Stimulated activated CD8-positive, alpha-beta memory T cell treated with anti-CD3 and anti-CD28 coated beads, Interleukin-7, amount 100 ng/mL, for 1 hour (primary cell): Measurements from ENCODE around the gene AATK.

ENCODE experiments used
- DNase-seq, 2 donors: peaks; one replicate each; pipeline ENCODE4 v3.0.0-alpha.2; 2020; ENCODE audit warnings: low read depth in 2 of 2

The AATK gene

GRCh38 chr17:81115219-81115618, 50.8 kb downstream of the AATK start:
- DNase-seq = no peak

- no peak for DNase-seq
These were observed 51.5 kb downstream of the AATK start for GRCh38 chr17:81114351-81115093.

GRCh38 chr17:81113158-81113724, 52.8 kb downstream of the AATK start:
- DNase-seq = no peak

GRCh38 chr17:81112450-81112849, 53.6 kb downstream of the AATK start:
- DNase-seq = no peak

GRCh38 chr17:81111066-81111465, 55.0 kb downstream of the AATK start:
- no peak for DNase-seq

DNA sequence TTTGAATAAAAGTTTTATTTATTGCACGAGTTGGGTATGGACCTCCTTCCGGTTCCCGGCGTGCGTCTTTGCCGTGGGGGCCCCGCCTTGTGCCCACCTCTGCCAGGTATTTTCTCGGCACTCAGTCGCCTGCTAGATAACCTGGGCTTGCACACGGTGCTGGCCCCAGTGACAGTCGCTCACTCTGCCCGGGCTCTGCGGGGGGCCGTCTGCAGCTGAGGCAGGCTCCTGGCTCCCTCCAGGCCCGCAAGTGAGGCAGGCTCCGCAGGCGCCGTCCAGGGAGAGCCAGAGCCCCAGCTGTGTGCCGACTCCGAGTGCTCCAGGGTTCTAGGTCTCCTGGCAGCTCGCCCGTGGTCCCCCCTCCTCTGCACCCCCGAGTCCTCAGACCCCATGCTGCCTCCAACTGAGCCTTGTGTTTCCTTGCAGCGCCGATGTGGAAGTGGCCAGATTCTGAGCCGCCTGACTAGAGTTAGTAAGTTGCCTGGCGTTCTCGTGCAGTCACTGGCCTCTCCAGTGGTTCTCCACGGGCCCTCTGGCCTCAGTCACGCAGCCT, 55.5 kb downstream of the AATK start:
- no peak for DNase-seq

GRCh38 chr17:81109957-81110356, 56.1 kb downstream of the AATK start:
- no peak for DNase-seq

DNA sequence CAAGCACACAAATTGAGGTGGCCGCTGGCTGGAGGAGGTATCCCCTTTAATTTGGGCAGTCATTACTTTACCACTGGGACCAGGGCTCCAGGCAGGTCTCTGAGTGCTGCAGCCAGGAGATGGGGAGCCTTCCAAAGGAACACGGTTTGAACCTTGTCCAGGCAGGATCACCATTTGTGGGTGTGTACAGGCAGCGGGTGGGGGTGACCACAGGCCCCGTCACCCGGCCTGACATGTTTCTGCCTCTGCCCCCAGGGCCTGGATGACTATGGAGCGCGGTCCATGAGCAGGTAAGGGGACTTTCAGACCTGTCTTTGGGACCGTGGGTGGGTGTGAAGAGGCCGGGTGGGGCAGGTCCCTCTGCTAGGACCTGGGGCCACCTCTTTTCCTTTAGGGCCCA, 57.8 kb downstream of the AATK start:
- DNase-seq = no peak

DNA sequence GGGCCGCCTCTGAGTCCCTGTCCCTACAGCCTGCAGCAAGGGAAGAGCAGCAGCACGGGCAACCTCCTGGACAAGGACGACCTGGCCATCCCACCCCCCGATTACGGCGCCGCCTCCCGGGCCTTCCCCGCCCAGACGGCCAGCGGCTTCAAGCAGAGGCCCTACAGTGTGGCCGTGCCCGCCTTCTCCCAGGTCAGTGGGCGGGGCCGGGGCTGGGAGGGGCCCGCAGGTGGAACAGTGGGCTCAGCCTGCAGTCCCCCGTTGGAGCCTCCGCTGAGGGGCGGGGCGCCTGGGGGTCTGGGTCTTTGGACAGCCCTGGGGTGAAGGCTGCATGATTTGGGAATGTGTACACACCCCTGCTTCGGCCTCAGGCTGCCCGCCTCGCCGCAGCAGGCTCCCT, 59.3 kb downstream of the AATK start:
- DNase-seq = no peak

GRCh38 chr17:81103379-81103778, 62.6 kb downstream of the AATK start:
- DNase-seq = no peak

- DNase-seq = no peak
These were observed 63.2 kb downstream of the AATK start for GRCh38 chr17:81102869-81103268.

- no peak for DNase-seq
These were observed 63.7 kb downstream of the AATK start for GRCh38 chr17:81102352-81102751.

DNA sequence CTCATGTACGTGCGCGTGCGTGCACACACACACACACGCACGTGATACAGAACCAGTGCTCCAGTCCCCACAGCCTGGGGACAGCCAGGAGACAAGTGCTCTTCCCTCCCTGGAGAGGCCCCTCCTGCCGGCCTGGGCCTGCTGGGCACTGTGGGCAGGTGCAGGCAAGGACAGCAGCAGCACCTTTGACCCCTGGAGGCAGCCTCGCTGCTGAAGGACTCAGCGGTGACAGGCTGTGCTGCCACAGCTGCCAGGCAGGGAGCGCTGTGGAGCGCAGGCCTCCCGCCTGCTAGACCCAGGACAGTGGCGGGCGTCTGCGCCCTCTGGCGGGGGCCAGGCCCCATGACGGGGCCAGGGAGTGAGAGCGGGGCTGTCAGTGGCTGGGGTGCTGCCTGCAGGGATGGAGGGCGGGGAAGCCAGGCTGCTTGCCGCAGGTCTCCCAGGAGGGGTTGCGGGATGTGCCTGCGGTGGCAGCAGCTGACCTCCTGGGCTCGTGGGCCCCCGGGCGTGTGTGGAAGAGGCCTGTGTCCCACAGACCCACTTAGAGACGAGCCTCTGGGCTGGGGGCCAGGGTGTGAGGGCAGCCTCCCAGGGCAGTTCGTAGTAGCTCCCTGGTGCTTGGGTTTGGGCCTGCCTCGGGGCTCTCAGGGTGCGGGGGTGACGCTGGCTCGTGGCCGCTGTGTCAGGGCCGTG, 64.3 kb downstream of the AATK start:
- DNase-seq = peak; percentile 74 to 79

- DNase-seq = no peak
These were observed 65.4 kb downstream of the AATK start for GRCh38 chr17:81100668-81101067.

DNA sequence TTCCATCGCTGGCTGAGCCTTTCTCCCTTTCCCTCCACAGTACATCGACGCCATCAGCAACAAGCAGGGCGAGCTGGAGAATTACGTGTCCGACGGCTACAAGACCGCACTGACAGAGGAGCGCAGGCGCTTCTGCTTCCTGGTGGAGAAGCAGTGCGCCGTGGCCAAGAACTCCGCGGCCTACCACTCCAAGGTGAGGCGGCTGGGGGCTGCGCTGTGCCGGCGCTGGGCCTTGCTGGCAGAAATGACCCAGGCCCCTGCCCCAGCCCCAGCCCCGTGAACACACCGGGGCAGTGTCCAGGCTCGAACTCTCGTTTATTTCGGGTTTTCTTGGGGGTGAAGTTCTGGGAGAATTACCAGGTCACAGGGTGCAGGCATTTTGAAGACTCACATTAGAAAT, 66.1 kb downstream of the AATK start:
- no peak for DNase-seq

GRCh38 chr17:81097943-81098308, 68.1 kb downstream of the AATK start:
- no peak for DNase-seq

DNA sequence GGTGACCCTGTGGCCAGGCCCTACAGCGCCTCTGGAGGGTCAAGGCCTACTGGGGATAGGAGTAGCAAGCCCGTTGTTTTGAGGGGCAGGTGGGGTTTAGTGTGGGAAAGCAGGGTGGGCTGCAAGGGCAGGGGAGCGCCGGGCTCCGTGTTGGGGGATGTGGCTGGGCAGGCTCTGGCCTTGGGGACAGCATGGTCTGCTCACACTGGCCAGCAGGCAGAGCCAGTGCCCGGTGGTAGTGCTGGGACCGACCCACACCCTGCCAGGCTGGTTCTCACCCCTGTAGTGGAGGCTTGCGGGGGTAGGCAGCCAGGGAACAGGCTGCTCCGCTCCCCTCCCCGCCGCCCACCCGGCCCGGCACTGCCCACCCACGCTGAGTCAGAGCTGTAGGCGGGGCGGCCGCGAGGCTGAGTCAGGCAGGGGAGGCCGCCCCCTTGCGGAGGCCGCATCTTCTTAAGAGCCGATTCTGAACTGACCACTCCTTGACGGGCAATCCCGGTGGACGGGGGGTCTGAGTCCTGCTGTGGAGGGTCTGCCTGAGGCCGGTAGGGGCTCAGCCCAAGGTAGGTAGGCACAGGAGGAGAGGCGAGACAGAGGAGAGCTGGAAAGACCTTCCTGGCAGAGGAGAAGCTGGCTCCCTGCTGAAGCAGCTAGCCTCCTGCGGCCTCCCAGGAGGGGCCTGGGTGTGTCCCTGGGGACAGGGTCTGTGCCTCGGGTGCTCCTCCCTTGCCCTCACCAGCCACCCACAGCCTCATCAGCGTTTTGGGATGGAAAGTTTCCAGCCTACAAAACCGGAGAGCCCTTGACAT, 68.7 kb downstream of the AATK start:
- DNase-seq = peak; percentile 37 to 38

GRCh38 chr17:81096741-81097133, 69.3 kb downstream of the AATK start:
- no peak for DNase-seq

DNA sequence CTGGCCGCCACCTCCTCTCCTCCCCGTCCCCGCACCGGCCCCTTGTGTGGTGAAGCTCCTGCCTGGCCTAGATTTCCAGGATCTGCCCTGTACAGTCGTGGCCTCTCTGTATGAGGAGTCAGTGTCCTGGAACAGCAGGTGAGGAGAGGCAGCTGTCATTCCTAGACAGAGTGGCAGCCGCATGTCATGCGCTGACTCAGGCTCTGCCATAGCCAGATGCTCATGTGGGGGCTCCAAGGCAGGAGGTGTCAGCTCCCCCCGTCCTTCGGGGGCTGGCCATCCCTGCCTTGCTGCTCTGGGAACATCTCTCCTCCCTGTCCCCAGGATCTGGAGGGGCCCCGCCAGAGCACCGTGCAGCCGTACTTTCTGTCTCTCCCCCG, 70.6 kb downstream of the AATK start:
- no peak for DNase-seq

DNA sequence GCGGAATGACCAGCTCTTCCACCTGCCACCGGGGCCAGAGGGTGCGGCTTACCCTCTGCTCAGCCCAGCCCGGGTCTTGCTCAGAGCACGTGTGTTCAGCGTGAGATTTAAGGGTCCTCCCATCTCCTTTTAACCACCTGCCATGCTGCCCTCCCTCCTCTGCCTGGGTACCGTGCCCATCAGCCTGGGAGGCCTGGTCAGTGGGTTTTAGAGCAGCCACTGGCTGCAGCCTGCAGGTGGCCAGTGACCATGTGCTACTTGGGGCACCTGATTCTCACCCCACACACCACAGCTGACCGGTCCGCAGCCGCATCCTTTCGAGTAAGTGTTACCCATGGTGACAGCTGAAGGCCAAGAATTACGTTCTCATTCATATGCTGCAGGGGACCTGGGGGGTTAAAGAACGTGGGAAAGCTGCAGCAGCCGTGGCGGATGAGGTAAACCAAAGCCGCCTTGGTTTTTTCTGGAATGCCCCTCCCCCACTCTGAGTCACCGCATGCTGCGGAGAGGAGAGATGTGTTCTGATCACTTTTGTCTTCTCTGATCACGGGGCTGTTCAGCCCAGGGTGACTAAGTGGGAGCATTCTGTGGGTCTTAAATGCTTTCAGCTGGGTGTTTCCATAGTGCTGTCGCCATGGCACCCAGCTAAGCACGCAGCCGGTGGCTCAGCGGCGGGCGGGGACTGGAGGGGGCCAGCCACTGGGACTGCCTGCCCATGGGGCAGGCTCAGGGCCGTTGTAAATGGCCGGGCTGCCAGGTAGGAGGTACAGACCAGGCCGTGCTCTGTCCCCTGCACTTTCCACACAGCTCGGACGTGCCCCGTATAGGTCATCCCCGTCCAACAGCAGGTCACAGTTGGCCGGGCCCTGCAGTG, 71.3 kb downstream of the AATK start:
- peak; percentile 77 to 92 for DNase-seq
